ENCODE data around the gene USHBP1.

The USHBP1 gene

DNA sequence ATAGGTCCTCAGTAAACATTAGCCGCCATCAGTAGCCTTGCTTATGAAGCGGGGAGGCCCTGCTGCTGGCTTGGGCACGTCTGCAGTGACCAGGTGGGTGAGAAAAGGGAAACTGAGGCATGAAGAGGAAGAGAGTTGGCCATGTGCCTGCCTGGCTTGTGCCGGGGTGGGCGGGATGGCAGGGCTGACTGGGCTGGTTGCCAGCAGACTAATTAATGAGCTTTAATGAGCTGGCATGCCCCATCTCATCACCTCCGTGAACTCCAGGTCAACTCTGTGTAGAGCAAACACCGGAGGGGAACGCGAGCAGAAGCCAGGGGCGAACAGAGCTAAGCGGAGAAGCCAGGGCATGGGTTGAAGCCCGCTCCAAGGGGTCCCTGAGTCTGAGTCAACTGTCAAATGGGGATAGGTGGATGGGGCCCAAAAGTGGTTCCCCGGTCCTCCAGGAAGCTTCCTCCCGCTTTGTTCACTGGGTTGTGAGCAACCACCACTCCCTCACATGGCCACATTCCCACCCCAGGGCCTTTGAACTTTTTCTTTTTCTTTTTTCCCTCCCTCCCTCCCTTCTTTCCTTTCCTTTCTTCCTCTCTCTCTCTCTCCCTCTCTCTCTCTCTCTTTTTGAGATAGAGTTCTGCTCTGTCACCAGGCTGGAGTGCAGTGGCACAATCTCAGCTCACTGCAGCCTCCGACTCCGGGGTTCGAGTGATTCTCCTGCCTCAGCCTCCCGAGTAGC lies 27.6 kb downstream of the USHBP1 start:
- Histone ChIP-seq H3F3A (ENCODE audit: insufficient read depth) (0 out of 2 replicates have a peak, but pooled peaks cover 10% of the 10 kb centered on the region), H3K4me3 (ENCODE audit: insufficient read depth, low read length, poor library complexity, severe bottlenecking) (no peak overlapping the region), H3K9me2 (replicated peaks; ENCODE audit: insufficient read depth, low read length) (no peaks in the 10 kb centered on the region), H3K27me3 (ENCODE audit: low read length) (no peaks in the 10 kb centered on the region), H3K9ac (ENCODE audit: low read length) (no peak overlapping the region), H3K36me3 (ENCODE audit: low read length) (no peaks in the 10 kb centered on the region), H4K20me1 (ENCODE audit: low read depth, low read length) (no peaks in the 10 kb centered on the region), H3K4me2 (ENCODE audit: low read depth, low read length, poor library complexity, severe bottlenecking) (no peak overlapping the region), H3K27ac (ENCODE audit: low read depth, low read length) (no peak overlapping the region), H3K79me2 (ENCODE audit: insufficient read depth, low read length) (no peaks in the 10 kb centered on the region), H3K9me3 (ENCODE audit: insufficient read depth, low read length) (no peaks in the 10 kb centered on the region), H2AFZ (ENCODE audit: low read depth, low read length, severe bottlenecking) (no peak overlapping the region)
- TF ChIP-seq, protein P1, sequence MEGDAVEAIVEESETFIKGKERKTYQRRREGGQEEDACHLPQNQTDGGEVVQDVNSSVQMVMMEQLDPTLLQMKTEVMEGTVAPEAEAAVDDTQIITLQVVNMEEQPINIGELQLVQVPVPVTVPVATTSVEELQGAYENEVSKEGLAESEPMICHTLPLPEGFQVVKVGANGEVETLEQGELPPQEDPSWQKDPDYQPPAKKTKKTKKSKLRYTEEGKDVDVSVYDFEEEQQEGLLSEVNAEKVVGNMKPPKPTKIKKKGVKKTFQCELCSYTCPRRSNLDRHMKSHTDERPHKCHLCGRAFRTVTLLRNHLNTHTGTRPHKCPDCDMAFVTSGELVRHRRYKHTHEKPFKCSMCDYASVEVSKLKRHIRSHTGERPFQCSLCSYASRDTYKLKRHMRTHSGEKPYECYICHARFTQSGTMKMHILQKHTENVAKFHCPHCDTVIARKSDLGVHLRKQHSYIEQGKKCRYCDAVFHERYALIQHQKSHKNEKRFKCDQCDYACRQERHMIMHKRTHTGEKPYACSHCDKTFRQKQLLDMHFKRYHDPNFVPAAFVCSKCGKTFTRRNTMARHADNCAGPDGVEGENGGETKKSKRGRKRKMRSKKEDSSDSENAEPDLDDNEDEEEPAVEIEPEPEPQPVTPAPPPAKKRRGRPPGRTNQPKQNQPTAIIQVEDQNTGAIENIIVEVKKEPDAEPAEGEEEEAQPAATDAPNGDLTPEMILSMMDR (IDR thresholded peaks at IDR 0.05; ENCODE audit: insufficient read depth, low read length, poor library complexity, severe bottlenecking) = no peak

DNA sequence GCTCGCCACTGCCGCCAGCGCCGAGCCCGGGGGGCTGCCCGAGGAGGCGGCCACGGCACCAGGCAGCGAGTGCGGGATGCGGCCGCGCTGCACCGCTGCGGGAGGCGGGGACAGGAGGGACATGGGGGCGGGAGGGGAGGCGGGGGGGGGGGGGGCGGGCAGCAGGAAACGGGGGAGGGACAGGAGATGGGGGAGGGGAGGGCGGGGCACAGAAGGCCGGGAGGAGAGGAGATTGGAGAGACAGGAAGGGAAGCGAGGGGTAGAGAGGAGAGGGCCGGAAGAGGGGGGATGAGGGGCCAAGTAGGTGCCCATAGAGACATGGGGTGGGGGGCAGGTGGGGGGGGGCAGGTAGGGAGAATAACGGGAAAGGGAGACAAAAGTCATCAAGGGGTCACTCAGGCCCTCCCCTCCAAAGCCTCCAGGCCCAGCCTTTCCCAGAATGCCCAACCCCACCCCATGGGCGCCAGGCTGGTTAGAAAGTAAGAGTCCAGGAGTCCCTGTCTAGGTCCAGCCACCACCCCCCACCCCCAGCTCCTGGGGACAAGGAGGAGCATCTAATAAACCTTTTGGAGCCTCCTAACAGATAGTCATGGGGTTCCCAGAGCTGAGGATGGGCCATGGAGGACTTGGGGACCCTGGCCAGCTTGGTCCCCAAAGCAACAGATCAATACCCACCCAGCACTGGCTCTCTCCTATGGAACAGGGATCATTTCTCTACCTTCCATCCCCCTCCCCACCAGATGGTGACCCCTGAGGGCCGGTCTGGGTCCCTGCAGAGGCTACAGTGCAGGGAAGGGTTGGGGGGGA lies 28.4 kb downstream of the USHBP1 start:
- no peaks in the 10 kb centered on the region for H3K27me3 ChIP-seq (ENCODE audit: low read length)
- H3K27ac ChIP-seq (ENCODE audit: low read depth, low read length) = no peak overlapping the region
- peak overlapping the region; percentile 78 for H2AFZ ChIP-seq (ENCODE audit: low read depth, low read length, severe bottlenecking)

GRCh38 chr19:17235300-17235970 lies 29.1 kb downstream of the USHBP1 start:
- no peaks in the 10 kb centered on the region for H3K36me3 ChIP-seq (ENCODE audit: low read length)
- peak overlapping the region; percentile 49 for H3K4me3 ChIP-seq (ENCODE audit: insufficient read depth, low read length, poor library complexity, severe bottlenecking)
- peak overlapping the region; percentile 87 for H3K4me2 ChIP-seq (ENCODE audit: low read depth, low read length, poor library complexity, severe bottlenecking)
- no peaks in the 10 kb centered on the region for H3K9me3 ChIP-seq (ENCODE audit: insufficient read depth, low read length)
- H3K79me2 ChIP-seq (ENCODE audit: insufficient read depth, low read length) = no peaks in the 10 kb centered on the region
- H3K27me3 ChIP-seq (ENCODE audit: low read length) = no peaks in the 10 kb centered on the region
- no peaks in the 10 kb centered on the region for H4K20me1 ChIP-seq (ENCODE audit: low read depth, low read length)
- peak overlapping the region; percentile 78 for H2AFZ ChIP-seq (ENCODE audit: low read depth, low read length, severe bottlenecking)
- TF ChIP-seq, protein P1 (IDR thresholded peaks at IDR 0.05; ENCODE audit: insufficient read depth, low read length, poor library complexity, severe bottlenecking) = peak; percentile 49
- TF ChIP-seq EZH2phosphoT487 (conservative IDR thresholded peaks at IDR 0.05; ENCODE audit: low read length) = no peak
- H3K9me2 ChIP-seq (replicated peaks; ENCODE audit: insufficient read depth, low read length) = no peaks in the 10 kb centered on the region
- peak overlapping the region; percentile 30; the same call in 1 of the 2 replicates for H3K27ac ChIP-seq (ENCODE audit: low read depth, low read length)
- H3K9ac ChIP-seq (ENCODE audit: low read length) = peak overlapping the region; percentile 66
- H3F3A ChIP-seq (ENCODE audit: insufficient read depth) = 0 out of 2 replicates have a peak, but pooled peaks cover 10% of the 10 kb centered on the region

More for the DNA sequence above, 28.4 kb downstream of the USHBP1 start:
- H4K20me1 ChIP-seq (ENCODE audit: low read depth, low read length) = no peaks in the 10 kb centered on the region
- peak overlapping the region; percentile 87 for H3K4me2 ChIP-seq (ENCODE audit: low read depth, low read length, poor library complexity, severe bottlenecking)
- H3K36me3 ChIP-seq (ENCODE audit: low read length) = no peaks in the 10 kb centered on the region
- H3K9me3 ChIP-seq (ENCODE audit: insufficient read depth, low read length) = no peaks in the 10 kb centered on the region
- H3K79me2 ChIP-seq (ENCODE audit: insufficient read depth, low read length) = no peaks in the 10 kb centered on the region
- TF ChIP-seq, protein P1 (IDR thresholded peaks at IDR 0.05; ENCODE audit: insufficient read depth, low read length, poor library complexity, severe bottlenecking) = no peak
- no peaks in the 10 kb centered on the region for H3K9me2 ChIP-seq (replicated peaks; ENCODE audit: insufficient read depth, low read length)
- peak overlapping the region; percentile 66 for H3K9ac ChIP-seq (ENCODE audit: low read length)
- peak overlapping the region; percentile 49 for H3K4me3 ChIP-seq (ENCODE audit: insufficient read depth, low read length, poor library complexity, severe bottlenecking)
- 0 out of 2 replicates have a peak, but pooled peaks cover 10% of the 10 kb centered on the region for H3F3A ChIP-seq (ENCODE audit: insufficient read depth)
